CD4-positive, alpha-beta T cell treated with Interleukin-21 for 1 hour (primary cell): Measurements from ENCODE around the gene MAP3K2.
"Not testable (repeated sequence)": the region's sequence is repeated elsewhere in the genome, so short reads cannot be mapped to it uniquely, and the experiment has no call there.

Source experiments
- DNase-seq: peaks from one replicate; pipeline ENCODE4 v3.0.0-alpha.2; 2020

Gene MAP3K2

GRCh38 chr2:127379712-127380355, 7.9 kb downstream of the MAP3K2 start:
- no peak for DNase-seq

DNA sequence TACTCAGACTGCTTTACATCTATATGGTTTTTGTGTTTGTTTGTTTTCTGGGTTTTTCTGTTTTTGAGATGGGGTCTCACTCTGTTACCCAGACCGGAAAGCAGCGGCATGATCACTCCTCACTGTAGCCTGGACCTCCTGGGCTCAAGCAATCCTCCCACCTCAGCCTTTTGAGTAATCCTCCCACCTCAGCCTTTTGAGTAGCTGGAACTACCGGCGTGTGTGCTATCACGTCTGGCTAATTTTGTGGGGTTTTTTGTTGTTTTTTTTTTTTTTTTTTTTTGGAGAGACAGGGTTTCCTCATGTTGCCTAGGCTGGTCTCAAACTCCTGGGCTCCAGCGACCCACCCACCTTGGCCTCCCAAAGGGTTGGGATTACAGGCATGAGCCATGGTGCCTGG, 9.1 kb downstream of the MAP3K2 start:
- no peak for DNase-seq

- no peak for DNase-seq
Measured at GRCh38 chr2:127377262-127377661, 10.5 kb downstream of the MAP3K2 start.

- no peak for DNase-seq
Measured at GRCh38 chr2:127376257-127376656, 11.5 kb downstream of the MAP3K2 start.

GRCh38 chr2:127373362-127374083, 14.3 kb downstream of the MAP3K2 start:
- DNase-seq = no peak

GRCh38 chr2:127371037-127371436, 16.7 kb downstream of the MAP3K2 start:
- no peak for DNase-seq

DNA sequence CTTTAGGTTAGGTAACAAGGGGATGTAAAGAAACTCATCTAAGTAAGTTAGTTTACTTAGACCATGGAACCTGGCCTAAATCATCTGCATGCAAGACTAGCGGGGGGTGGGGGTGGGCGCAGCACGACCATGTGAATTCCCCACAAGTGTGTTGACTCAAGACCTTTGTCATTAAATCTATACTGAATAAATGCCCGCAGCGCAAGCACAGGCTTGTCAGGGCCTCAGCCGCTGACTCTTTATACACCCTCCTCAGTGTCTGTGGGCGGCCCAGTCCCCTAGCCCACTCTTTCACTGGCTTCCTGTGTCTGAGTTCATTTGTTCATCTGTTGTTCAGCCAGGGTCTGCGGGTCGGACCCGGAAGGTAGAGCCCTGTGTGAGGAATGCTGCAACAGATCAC, 17.8 kb downstream of the MAP3K2 start:
- no peak for DNase-seq

- DNase-seq = no peak
Measured at GRCh38 chr2:127365211-127365643, 22.5 kb downstream of the MAP3K2 start.

- DNase-seq = no peak
Measured at GRCh38 chr2:127362971-127363370, 24.8 kb downstream of the MAP3K2 start.

GRCh38 chr2:127361929-127362885, 25.6 kb downstream of the MAP3K2 start:
- DNase-seq = no peak

DNA sequence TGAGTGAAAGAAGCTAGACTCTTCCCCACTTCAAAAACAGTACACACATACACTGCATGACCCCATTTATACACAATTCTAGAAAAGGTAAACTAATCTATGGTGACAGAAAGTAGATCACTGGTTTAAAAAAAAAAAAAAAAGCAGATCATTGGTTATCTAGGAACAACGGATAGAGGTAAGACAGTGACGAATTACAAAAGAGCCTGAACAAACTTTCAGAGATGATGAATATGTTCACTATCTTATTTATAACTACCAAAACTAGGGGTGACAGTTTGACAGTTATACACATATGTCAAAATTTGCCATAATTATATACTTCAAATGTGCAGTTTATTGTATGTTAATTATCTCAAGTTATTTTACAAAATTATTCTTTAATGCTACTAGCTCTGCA, 27.5 kb downstream of the MAP3K2 start:
- DNase-seq = no peak

DNA sequence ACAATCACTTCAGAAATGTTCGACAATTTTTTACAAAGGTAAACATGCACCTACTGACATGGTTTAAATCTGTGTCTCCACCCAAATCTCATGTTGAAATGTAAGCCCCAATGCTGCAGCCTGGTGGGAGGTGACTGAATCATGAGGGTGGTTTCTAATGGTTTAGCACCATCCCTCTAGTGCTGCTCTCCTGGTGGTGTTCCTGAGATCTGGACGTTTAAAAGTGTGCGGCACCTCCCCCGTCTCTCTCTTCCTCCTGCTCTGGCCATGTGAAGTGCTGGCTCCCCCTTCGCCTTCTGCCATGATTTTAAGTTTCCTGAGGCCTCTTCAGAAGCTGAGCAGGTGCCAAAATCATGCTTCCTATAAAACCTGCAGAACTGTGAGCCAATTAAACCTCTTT, 28.3 kb downstream of the MAP3K2 start:
- no peak for DNase-seq

DNA sequence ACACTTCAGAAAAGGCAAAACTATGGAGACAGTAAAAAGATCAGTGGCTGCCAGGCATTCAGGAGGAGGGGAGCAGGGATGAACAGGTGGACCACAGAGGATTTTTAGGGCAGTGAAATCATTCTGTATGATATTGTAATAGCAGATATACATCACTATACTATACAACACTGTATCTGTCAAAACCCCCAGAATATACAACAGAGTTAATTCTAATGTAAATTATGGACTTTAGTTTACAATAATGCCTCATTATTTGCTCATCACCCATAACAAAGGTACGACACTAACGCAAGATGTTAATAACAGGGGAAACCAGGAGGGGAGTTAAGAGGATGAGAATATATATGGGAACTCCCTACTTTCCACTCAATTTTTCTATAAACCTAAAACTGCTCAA, 28.8 kb downstream of the MAP3K2 start:
- DNase-seq = no peak

GRCh38 chr2:127358044-127358443, 29.7 kb downstream of the MAP3K2 start:
- no peak for DNase-seq

DNA sequence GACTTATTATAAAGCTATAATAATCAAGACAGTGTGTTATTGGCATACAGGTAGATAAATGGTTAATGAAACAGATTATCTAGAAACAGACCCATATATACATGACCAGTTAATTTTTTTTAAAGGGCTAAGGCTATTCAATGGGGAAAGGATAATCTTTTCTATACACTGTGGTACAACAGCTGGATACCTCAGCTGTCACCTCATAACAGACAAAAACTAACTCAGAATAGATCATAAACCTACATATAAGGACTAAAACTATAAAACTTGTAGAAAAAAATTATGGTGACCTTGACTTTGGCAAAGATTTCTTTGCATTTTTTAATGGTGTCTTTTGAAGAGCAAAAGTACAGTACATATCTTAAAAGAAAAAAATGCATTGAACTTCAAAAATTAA, 30.2 kb downstream of the MAP3K2 start:
- DNase-seq = no peak

DNA sequence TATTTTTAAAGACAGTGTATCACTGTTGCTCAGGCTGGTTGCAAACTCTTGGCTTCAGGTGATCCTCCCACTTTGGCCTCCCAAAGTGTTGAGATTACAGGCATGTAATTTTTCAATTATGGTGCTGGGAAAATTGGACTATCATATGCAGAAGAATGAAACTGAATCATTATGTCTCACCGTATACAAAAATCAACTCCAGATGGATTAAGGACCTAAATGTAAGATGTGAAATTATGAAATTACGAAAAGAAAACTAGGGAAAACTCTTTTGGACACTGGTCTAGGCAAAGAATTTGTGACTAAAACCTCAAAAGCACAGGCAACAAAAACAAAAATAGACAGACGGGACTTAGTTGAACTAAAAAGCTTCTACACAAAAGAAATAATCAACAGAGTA, 31.2 kb downstream of the MAP3K2 start:
- DNase-seq = no peak

- peak; percentile 67 for DNase-seq
Measured at GRCh38 chr2:127355407-127356008, 32.3 kb downstream of the MAP3K2 start.

DNA sequence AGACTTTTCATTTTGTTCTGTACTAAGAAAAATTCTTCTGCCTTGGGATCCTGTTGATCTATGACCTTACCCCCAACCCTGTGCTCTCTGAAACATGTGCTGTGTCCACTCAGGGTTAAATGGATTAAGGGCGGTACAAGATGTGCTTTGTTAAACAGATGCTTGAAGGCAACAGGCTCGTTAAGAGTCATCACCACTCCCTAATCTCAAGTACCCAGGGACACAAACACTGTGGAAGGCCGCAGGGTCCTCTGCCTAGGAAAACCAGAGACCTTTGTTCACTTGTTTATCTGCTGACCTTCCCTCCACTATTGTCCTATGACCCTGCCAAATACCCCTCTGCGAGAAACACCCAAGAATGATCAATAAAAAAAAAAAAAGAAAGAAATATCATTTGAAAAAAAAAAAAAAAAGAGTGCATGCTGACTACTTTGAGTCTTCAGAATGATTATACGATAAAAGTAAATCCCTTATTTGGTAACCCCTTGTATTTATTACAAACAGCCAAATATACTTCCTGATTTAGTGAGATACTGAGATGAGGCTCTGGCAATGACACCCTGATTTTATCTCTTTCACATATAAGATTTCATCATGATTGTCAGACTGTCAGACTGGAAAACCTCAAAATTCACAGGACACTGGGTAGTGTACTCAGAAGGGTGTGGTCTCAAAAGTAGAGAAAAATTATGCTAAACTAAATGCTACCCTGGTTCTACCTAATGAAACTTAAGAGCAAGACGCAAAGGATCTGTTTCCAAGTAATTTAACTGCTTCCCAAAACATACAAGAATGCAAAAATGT, 33.7 kb downstream of the MAP3K2 start:
- not testable (repeated sequence) for DNase-seq

- DNase-seq = not testable (repeated sequence)
Measured at GRCh38 chr2:127353223-127353622, 34.6 kb downstream of the MAP3K2 start.

- no peak for DNase-seq
Measured at GRCh38 chr2:127351603-127352002, 36.2 kb downstream of the MAP3K2 start.

- DNase-seq = no peak
Measured at GRCh38 chr2:127348426-127349000, 39.3 kb downstream of the MAP3K2 start.
